IMR-90 (cell line): Measurements from ENCODE around the gene HRAS. TPM values are rescaled to one million over a fixed set of nuclear protein-coding genes. Genes with fewer than 3 reads are reported as not detected.
"Not testable (repeated sequence)": the region's sequence is repeated elsewhere in the genome, so short reads cannot be mapped to it uniquely, and the experiment has no call there.

Experiments
- ATAC-seq: fragments of 200-7000 bp; cut with Tn5 transposase; 2 replicates; pipeline ENCODE4 v1.9.1; 2020; ENCODE audit warnings: low read depth, mild to moderate bottlenecking, moderate library complexity
- BruUV-seq: library from RNA; stranded (reverse); fragments of 400-500 nt; replicated peaks from 2 replicates; lab custom pipeline; 2021; lab: Mats Ljungman, UMichigan
- CTCF ChIA-PET: fragments of 300-600 bp; formaldehyde crosslinking; extraction: SDS; loops from one replicate; lab custom pipeline; 2021; ENCODE audit warnings: antibody characterized with exemption; lab: Yijun Ruan, JAX
- POLR2A ChIA-PET: fragments of 300-600 bp; sonication (Branson Sonifier 250); formaldehyde crosslinking; loops from one replicate; lab custom pipeline; 2022; ENCODE audit warnings: antibody characterized with exemption; ENCODE audit not compliant: unreplicated experiment; lab: Charles Lee
- DNase-seq: peaks from one replicate; pipeline ENCODE4 v3.0.0; 2013
- H2AFZ ChIP-seq: replicated peaks from 2 replicates; pipeline ENCODE3; 2013; ENCODE audit warnings: low read length, mild to moderate bottlenecking; ENCODE audit not compliant: poor library complexity
- H2AK5ac ChIP-seq: 2 replicates; pipeline ENCODE4 v1.6.1; 2013; ENCODE audit warnings: low read depth, low read length, inconsistent platforms
- H2AK9ac ChIP-seq: replicated peaks from 2 replicates; pipeline ENCODE3; 2013; ENCODE audit warnings: mild to moderate bottlenecking, low read depth, low read length, moderate library complexity; ENCODE audit not compliant: poor library complexity
- H2BK120ac ChIP-seq: 2 replicates; pipeline ENCODE4 v1.6.1; 2013; ENCODE audit warnings: low read depth, low read length, inconsistent platforms
- H2BK15ac ChIP-seq: 3 replicates; pipeline ENCODE4 v1.6.1; 2013; ENCODE audit warnings: low read depth, low read length, inconsistent platforms
- H2BK20ac ChIP-seq: 2 replicates; pipeline ENCODE4 v1.6.1; 2013; ENCODE audit warnings: low read depth, mild to moderate bottlenecking, inconsistent platforms, low read length, moderate library complexity
- H2BK5ac ChIP-seq: 2 replicates; pipeline ENCODE4 v1.6.1; 2013; ENCODE audit warnings: mild to moderate bottlenecking, low read depth, low read length, inconsistent platforms; ENCODE audit not compliant: poor library complexity, severe bottlenecking
- H3K14ac ChIP-seq: replicated peaks from 2 replicates; pipeline ENCODE4 v1.6.1; 2013; ENCODE audit warnings: low read depth, low read length, inconsistent platforms
- H3K18ac ChIP-seq: 2 replicates; pipeline ENCODE4 v1.6.1; 2013; ENCODE audit warnings: low read depth, low read length, control low read depth
- H3K23ac ChIP-seq: 2 replicates; pipeline ENCODE4 v1.6.1; 2013; ENCODE audit warnings: low read depth, low read length, inconsistent platforms
- H3K27ac ChIP-seq: 2 replicates; pipeline ENCODE4 v1.5.1; 2013; ENCODE audit warnings: mild to moderate bottlenecking, control low read depth, low read length; ENCODE audit not compliant: insufficient read depth
- H3K27me3 ChIP-seq: 2 replicates; pipeline ENCODE4 v1.6.1; 2013; ENCODE audit warnings: low read length; ENCODE audit not compliant: control insufficient read depth, insufficient read depth
- H3K36me3 ChIP-seq: 2 replicates; pipeline ENCODE4 v1.6.1; 2013; ENCODE audit warnings: low read length, mixed read lengths; ENCODE audit not compliant: control insufficient read depth, insufficient read depth
- H3K4ac ChIP-seq: 2 replicates; pipeline ENCODE4 v1.6.1; 2013; ENCODE audit warnings: low read depth, low read length, inconsistent platforms
- H3K4me1 ChIP-seq: 2 replicates; pipeline ENCODE4 v1.6.1; 2013; ENCODE audit warnings: low read length, mixed read lengths; ENCODE audit not compliant: control insufficient read depth, insufficient read depth
- H3K4me2 ChIP-seq: 2 replicates; pipeline ENCODE4 v1.6.1; 2013; ENCODE audit warnings: low read depth, mild to moderate bottlenecking, control low read depth, low read length, moderate library complexity
- H3K4me3 ChIP-seq: 2 replicates; pipeline ENCODE4 v1.5.1; 2013; ENCODE audit warnings: low read depth, mild to moderate bottlenecking, control low read depth, low read length, moderate library complexity; ENCODE audit not compliant: insufficient read depth
- H3K56ac ChIP-seq: 2 replicates; pipeline ENCODE4 v1.6.1; 2013; ENCODE audit warnings: low read length, inconsistent platforms; ENCODE audit not compliant: insufficient read depth; ENCODE audit errors: extremely low read depth
- H3K79me1 ChIP-seq, 2 experiments: 2 replicates each; pipeline ENCODE4 v1.6.1; 2013; ENCODE audit warnings: low read length in 2 of 2, inconsistent platforms in 1 of 2, low read depth in 1 of 2
- H3K9ac ChIP-seq: 2 replicates; pipeline ENCODE4 v1.6.1; 2013; ENCODE audit warnings: low read depth, low read length, control low read depth
- H3K9me1 ChIP-seq: 2 replicates; pipeline ENCODE4 v1.6.1; 2013; ENCODE audit warnings: low read length, inconsistent platforms; ENCODE audit not compliant: insufficient read depth
- H3K9me3 ChIP-seq: 2 replicates; pipeline ENCODE4 v1.6.1; 2013; ENCODE audit warnings: low read length; ENCODE audit not compliant: control insufficient read depth, insufficient read depth
- H4K20me1 ChIP-seq: 2 replicates; pipeline ENCODE4 v1.6.1; 2013; ENCODE audit warnings: low read length, inconsistent platforms; ENCODE audit not compliant: insufficient read depth
- H4K5ac ChIP-seq: 2 replicates; pipeline ENCODE4 v1.6.1; 2013; ENCODE audit warnings: mild to moderate bottlenecking, low read depth, low read length, control low read depth
- H4K8ac ChIP-seq, 2 experiments: 2 replicates each; pipeline ENCODE4 v1.6.1; 2013; ENCODE audit warnings: low read depth in 2 of 2, low read length in 2 of 2, control low read depth in 1 of 2, inconsistent platforms in 1 of 2
- H4K91ac ChIP-seq: 2 replicates; pipeline ENCODE4 v1.6.1; 2013; ENCODE audit warnings: low read depth, low read length, inconsistent platforms; ENCODE audit not compliant: insufficient read depth
- WGBS, 2 experiments: methylation state at CpG; one replicate each; pipeline versions ENCODE4 v1.1.5 to v1.1.7; 2013; ENCODE audit warnings: missing lambda C conversion rate in 2 of 2; ENCODE audit not compliant: insufficient read length in 1 of 2; ENCODE audit errors: extremely low coverage in 2 of 2; 5-methylcytosine and 5-hydroxymethylcytosine counted together
- dilution Hi-C: fragments of 300-500 bp; cut with HindIII; formaldehyde crosslinking; loops from one replicate; pipeline ENCODE4 v1.14.3; 2018; ENCODE audit warnings: low sequenced_read_pairs; ENCODE audit not compliant: unreplicated experiment
- in situ Hi-C: fragments of 300-500 bp; cut with MboI; formaldehyde crosslinking; loops from 3 replicates; pipeline ENCODE4 v1.14.3; 2019; ENCODE audit warnings: low sequenced_read_pairs, inconsistent platforms, mixed read lengths
- intact Hi-C: fragments of 100-400 bp; cut with micrococcal nuclease; formaldehyde crosslinking; loops from 2 replicates; pipeline ENCODE4 v1.10.0; 2022
- polyA plus RNA-seq, 3 experiments: library from polyadenylated mRNA; depleted of rRNA; stranded (reverse); fragments of >200 nt; gene quantifications; 2 replicates each; pipeline ENCODE4 v1.2.3, GENCODE V29; 2012; ENCODE audit warnings: low replicate concordance in 1 of 3
- total RNA-seq: library from RNA; depleted of rRNA; stranded (reverse); fragments of >200 nt; gene quantifications from 2 replicates; pipeline ENCODE4 v1.2.3, GENCODE V29; 2012
- TF ChIP-seq, protein P1 (sequence below): fragments of 150-350 bp; IDR thresholded peaks from 2 replicates; pipeline ENCODE4 v1.6.1; 2017; ENCODE audit warnings: mild to moderate bottlenecking, antibody characterized with exemption, low read length, low read depth

Gene HRAS
- total and polyA plus RNA-seq, 2 of the 4 experiments (the other 2 are of a cell fraction), result 108 to 123 TPM

DNA sequence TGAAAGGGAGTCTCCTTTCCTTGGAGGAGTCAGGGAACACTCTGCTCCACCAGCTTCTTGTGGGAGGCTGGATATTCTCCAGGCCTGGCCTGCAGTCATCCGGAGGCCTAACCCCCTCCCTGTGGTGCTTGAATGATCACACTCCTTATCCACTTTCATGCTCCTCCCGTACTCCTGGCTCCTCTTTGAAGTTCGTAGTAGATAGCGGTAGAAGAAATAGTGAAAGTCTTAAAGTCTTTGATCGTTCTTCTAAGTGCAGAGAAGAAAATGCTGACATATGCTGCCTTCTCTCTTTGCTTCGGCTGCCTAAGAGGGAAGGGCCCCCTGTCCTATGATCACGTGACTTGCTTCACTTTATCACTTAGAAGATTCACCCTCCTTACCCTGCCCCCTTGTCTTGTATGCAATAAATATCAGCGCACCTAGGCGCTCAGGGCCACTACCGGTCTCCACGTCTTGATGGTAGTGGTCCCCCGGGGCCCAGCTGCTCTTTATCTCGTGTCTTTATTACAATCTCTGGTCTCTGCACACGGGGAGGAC is 38.7 kb upstream of the HRAS start:
- H4K8ac ChIP-seq, H4K91ac ChIP-seq, H3K23ac ChIP-seq, CTCF ChIA-PET, H3K14ac ChIP-seq, H3K56ac ChIP-seq, H3K4me3 ChIP-seq, H3K9me3 ChIP-seq, H3K9ac ChIP-seq, H2AK9ac ChIP-seq, H2BK15ac ChIP-seq, H3K36me3 ChIP-seq, dilution Hi-C loops, H2AK5ac ChIP-seq, POLR2A ChIA-PET, H2AFZ ChIP-seq, H3K27ac ChIP-seq, H3K27me3 ChIP-seq, H2BK5ac ChIP-seq, DNase-seq, H2BK20ac ChIP-seq, BruUV-seq, ATAC-seq, H2BK120ac ChIP-seq, intact Hi-C loops, in situ Hi-C loops, H4K5ac ChIP-seq, H3K18ac ChIP-seq, H3K4ac ChIP-seq: not testable (repeated sequence)
- Histone ChIP-seq H3K79me1 (peaks cover 4 to 19% of the 10 kb centered on the region in 2 experiments; a peak in 3 of 4 replicates), H4K20me1 (peaks cover 30% of the 10 kb centered on the region), H3K9me1 (peaks cover 11% of the 10 kb centered on the region; the same call in 1 of the 2 replicates), H3K4me2 (peak overlapping the region; percentile 48; the same call in 1 of the 2 replicates), H3K4me1 (peaks cover 20% of the 10 kb centered on the region)
- 69% methylated on average over 7 of the region's 14 CpGs; no CpG with 5 or more reads in 1 of the 2 experiments for WGBS, 2 experiments
- TF ChIP-seq, protein P1, sequence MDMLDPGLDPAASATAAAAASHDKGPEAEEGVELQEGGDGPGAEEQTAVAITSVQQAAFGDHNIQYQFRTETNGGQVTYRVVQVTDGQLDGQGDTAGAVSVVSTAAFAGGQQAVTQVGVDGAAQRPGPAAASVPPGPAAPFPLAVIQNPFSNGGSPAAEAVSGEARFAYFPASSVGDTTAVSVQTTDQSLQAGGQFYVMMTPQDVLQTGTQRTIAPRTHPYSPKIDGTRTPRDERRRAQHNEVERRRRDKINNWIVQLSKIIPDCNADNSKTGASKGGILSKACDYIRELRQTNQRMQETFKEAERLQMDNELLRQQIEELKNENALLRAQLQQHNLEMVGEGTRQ, result 0 out of 2 replicates have a peak, but pooled peaks have one; percentile 13
